GM20000 (cell line): ENCODE results near the gene PLB1.

ENCODE experiments used
- DNase-seq: peaks from one replicate; pipeline ENCODE4 v3.0.0; 2012; ENCODE audit warnings: low spot score
- CTCF ChIP-seq: IDR thresholded peaks from 2 replicates; pipeline ENCODE4 v1.5.1; 2012; ENCODE audit warnings: mild to moderate bottlenecking, control low read depth; ENCODE audit errors: extremely low read depth, missing control alignments

Gene PLB1

DNA sequence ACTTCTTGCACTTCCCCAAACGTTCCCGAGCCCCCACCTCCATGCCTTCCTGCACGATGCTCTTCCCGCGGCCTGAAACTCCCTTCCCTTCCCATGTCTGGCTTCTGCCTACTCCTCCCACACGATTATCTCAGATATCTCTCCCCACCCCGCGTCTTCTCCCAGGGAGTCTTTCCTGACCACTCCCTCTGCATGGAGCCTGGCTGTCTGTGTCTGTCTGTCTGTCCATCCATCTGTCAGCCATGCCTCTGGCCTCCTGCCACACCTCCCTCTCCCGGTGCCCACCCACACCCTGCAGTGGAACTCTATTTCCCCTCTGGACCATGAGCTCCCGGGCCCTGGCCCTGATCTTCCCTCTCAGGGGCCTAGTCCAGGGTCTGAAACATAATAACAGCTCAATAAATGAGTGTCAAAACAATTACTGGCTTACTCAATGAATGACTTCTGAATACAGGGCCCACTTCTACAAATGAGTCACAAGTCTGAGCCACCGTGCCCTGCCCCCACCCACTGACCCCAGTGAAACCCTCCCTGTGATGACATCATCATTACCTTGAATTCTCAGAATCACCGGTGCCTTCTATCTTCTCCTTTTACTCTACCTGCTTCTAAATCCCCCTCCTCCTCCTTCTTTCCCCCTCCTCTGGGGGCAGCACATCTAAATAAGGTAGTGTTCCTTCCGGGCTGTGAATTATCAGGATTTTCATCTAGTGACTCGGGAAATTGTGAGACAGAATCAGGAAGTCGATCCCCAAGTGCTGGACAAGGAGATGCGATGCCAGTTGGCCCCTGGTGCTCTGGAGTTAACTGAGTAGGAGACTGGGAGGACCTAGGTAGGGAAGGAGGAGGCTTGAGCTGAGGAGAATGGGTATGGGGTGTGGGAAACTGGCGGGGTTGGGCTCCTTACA lies 46.1 kb upstream of the PLB1 start:
- DNase-seq = no peak
- no peak for TF ChIP-seq CTCF

- DNase-seq = no peak
- TF ChIP-seq CTCF = no peak
Measured at GRCh38 chr2:28450901-28451565, 44.8 kb upstream of the PLB1 start.

DNA sequence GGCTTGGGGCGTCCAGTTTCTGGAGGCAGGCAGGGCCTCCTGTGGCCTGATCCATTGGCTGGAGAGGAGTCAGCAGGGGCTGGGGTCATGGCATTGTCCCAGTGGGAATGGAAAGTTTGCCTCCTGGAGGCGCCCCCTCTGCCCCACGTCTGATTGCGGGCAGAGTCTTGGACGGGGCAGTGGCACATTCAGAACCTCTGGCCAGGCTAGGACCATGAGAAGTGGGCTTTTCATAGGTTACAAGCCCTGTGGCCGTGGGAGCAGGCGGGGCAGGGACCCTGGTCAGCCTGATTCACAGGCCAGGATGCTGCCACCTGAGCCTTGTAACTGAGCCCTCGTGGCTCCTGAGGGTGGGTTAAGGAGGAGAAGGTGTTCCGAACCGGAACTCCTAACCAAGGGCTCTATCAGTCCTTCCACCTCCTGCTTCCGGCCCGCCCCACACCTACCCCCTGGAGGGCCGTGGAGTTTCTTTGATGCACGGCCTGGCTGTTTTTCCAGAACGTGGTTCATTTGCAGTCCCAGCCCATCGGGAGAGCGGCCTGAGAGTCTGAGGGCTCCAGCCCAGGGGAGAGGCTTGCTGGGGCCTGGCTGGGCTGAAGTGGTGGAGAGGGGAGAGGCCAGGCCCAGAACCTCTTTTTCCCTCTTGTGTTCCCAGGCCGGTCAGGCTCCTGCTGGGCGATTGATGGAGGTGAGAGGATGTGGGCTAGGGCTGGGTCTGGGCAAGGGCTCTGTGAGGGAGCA lies 43.9 kb upstream of the PLB1 start:
- DNase-seq = no peak
- TF ChIP-seq CTCF = no peak

DNA sequence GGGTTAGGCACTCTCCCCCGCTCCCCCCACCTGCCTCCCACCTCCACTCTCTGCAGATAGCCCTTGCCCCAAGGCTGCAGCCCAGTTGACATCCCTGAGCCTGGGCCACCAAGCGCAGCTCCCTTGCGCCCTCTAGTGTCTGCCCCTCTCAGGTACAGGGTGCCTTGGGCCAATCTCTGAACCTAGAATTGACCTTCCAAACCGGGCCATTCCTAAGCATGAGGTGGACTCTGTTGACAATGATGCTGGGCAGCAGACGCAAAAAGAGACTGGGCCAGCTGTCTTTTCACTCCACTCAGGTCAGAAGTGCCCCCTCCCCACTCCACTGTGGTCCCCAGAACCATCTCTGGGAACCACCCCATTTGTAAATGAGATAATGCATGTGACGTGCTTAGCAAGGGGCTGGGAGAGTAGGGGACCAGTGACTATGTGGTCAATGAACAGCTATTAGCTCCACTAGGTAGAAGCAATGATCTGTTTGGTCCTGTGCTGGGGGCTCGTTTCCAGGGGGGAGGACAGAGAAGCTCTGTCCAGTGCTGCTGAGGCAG lies 43.3 kb upstream of the PLB1 start:
- peak; percentile 70 for DNase-seq
- TF ChIP-seq CTCF = peak; percentile 79

DNA sequence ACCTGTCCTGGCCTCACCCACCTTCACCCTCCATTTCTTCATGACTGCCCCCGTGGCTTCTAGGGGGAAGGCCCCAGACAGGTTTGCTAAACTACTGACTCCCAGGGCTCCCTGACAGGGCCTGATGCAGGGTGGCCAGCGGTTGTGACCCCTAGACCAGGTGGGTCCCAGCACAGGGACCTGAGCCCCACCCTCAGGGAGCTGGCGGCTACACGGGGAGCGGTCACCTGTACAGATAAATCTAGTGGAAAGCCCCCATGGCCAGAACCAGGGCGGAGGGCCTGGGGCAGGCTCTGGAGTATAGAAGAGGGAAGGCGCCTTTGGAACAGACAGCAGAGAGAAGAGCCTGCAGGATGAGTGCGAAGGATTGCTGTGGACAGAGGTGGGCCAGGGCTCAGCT lies 42.5 kb upstream of the PLB1 start:
- DNase-seq = no peak

More for the DNA sequence above, 42.5 kb upstream of the PLB1 start:
- no peak for TF ChIP-seq CTCF
